HEK293 (cell line): Measurements from ENCODE around the gene AKR1A1.

Experiments
- HOXD13 ChIP-seq: sonication (generic); formaldehyde crosslinking; IDR thresholded peaks from 2 replicates; pipeline ENCODE4 v1.8.0; 2022; ENCODE audit warnings: missing genetic modification reagents, borderline replicate concordance
- INSM2 ChIP-seq: fragments of 450-650 bp; formaldehyde crosslinking; IDR thresholded peaks from 2 replicates; pipeline ENCODE4 v1.5.1; 2016; ENCODE audit warnings: missing biosample characterization, missing genetic modification characterization
- KLF17 ChIP-seq: fragments of 450-650 bp; formaldehyde crosslinking; IDR thresholded peaks from 2 replicates; pipeline ENCODE4 v1.5.1; 2016; ENCODE audit warnings: missing biosample characterization, missing genetic modification characterization
- KLF8 ChIP-seq: fragments of 450-650 bp; formaldehyde crosslinking; IDR thresholded peaks from 2 replicates; pipeline ENCODE4 v1.5.1; 2016; ENCODE audit warnings: missing biosample characterization, missing genetic modification characterization
- KLF9 ChIP-seq: fragments of 450-650 bp; formaldehyde crosslinking; IDR thresholded peaks from 2 replicates; pipeline ENCODE4 v1.5.1; 2016; ENCODE audit warnings: missing biosample characterization, missing genetic modification characterization, low read depth
- MZF1 ChIP-seq: fragments of 450-650 bp; formaldehyde crosslinking; IDR thresholded peaks from 2 replicates; pipeline ENCODE4 v1.5.1; 2017; ENCODE audit warnings: missing biosample characterization, missing genetic modification characterization, borderline replicate concordance
- PATZ1 ChIP-seq: fragments of 450-650 bp; formaldehyde crosslinking; IDR thresholded peaks from 2 replicates; pipeline ENCODE4 v1.5.1; 2016; ENCODE audit warnings: missing biosample characterization, missing genetic modification characterization
- PBX3 ChIP-seq: sonication (generic); formaldehyde crosslinking; IDR thresholded peaks from 2 replicates; pipeline ENCODE4 v1.8.1; 2022; ENCODE audit warnings: mild to moderate bottlenecking, moderate library complexity, missing genetic modification reagents
- PRDM10 ChIP-seq: fragments of 450-650 bp; formaldehyde crosslinking; IDR thresholded peaks from 2 replicates; pipeline ENCODE4 v1.5.1; 2016; ENCODE audit warnings: missing biosample characterization, missing genetic modification characterization
- SP3 ChIP-seq: fragments of 450-650 bp; formaldehyde crosslinking; IDR thresholded peaks from 2 replicates; pipeline ENCODE4 v1.5.1; 2016; ENCODE audit warnings: missing biosample characterization, missing genetic modification characterization
- TRIM28 ChIP-seq: IDR thresholded peaks from 2 replicates; pipeline ENCODE4 v1.6.1; 2011; ENCODE audit warnings: low read length, control low read depth, borderline replicate concordance
- ZBTB48 ChIP-seq: fragments of 450-650 bp; formaldehyde crosslinking; IDR thresholded peaks from 2 replicates; pipeline ENCODE4 v1.5.1; 2016; ENCODE audit warnings: missing biosample characterization, missing genetic modification characterization
- ZBTB8A ChIP-seq: fragments of 450-650 bp; formaldehyde crosslinking; IDR thresholded peaks from 2 replicates; pipeline ENCODE4 v1.5.1; 2016; ENCODE audit warnings: missing biosample characterization, missing genetic modification characterization
- ZNF292 ChIP-seq: fragments of 450-650 bp; formaldehyde crosslinking; IDR thresholded peaks from 2 replicates; pipeline ENCODE4 v1.5.1; 2016; ENCODE audit warnings: low read depth, missing biosample characterization, missing genetic modification characterization, borderline replicate concordance
- ZNF335 ChIP-seq: fragments of 450-650 bp; formaldehyde crosslinking; conservative IDR thresholded peaks from 2 replicates; pipeline ENCODE4 v1.5.1; 2016; ENCODE audit warnings: missing biosample characterization, missing genetic modification characterization
- ZNF354C ChIP-seq: fragments of 450-650 bp; formaldehyde crosslinking; IDR thresholded peaks from 2 replicates; pipeline ENCODE4 v1.5.1; 2016; ENCODE audit warnings: missing biosample characterization, missing genetic modification characterization, low read depth, borderline replicate concordance
- ZNF501 ChIP-seq: fragments of 450-650 bp; formaldehyde crosslinking; IDR thresholded peaks from 2 replicates; pipeline ENCODE4 v1.5.1; 2016; ENCODE audit warnings: missing biosample characterization, missing genetic modification characterization
- ZNF514 ChIP-seq: fragments of 450-650 bp; formaldehyde crosslinking; IDR thresholded peaks from 2 replicates; pipeline ENCODE4 v1.5.1; 2016; ENCODE audit warnings: missing biosample characterization, missing genetic modification characterization
- ZNF544 ChIP-seq: fragments of 450-650 bp; formaldehyde crosslinking; IDR thresholded peaks from 2 replicates; pipeline ENCODE4 v1.5.0; 2017; ENCODE audit warnings: missing biosample characterization, missing genetic modification characterization
- ZNF561 ChIP-seq: fragments of 450-650 bp; IDR thresholded peaks from 2 replicates; pipeline ENCODE4 v1.5.1; 2018; ENCODE audit warnings: missing biosample characterization, missing genetic modification characterization, borderline replicate concordance
- ZNF624 ChIP-seq: fragments of 450-650 bp; formaldehyde crosslinking; IDR thresholded peaks from 2 replicates; pipeline ENCODE4 v1.5.1; 2017; ENCODE audit warnings: missing biosample characterization, missing genetic modification characterization
- ZNF645 ChIP-seq: fragments of 450-650 bp; formaldehyde crosslinking; IDR thresholded peaks from 2 replicates; pipeline ENCODE4; 2016; ENCODE audit warnings: missing biosample characterization, missing genetic modification characterization
- ZNF692 ChIP-seq: fragments of 450-650 bp; formaldehyde crosslinking; IDR thresholded peaks from 2 replicates; pipeline ENCODE4 v1.5.1; 2016; ENCODE audit warnings: missing biosample characterization, missing genetic modification characterization
- ZSCAN18 ChIP-seq: fragments of 450-650 bp; formaldehyde crosslinking; IDR thresholded peaks from 2 replicates; pipeline ENCODE4 v1.5.1; 2016; ENCODE audit warnings: missing biosample characterization, missing genetic modification characterization

Gene AKR1A1

DNA sequence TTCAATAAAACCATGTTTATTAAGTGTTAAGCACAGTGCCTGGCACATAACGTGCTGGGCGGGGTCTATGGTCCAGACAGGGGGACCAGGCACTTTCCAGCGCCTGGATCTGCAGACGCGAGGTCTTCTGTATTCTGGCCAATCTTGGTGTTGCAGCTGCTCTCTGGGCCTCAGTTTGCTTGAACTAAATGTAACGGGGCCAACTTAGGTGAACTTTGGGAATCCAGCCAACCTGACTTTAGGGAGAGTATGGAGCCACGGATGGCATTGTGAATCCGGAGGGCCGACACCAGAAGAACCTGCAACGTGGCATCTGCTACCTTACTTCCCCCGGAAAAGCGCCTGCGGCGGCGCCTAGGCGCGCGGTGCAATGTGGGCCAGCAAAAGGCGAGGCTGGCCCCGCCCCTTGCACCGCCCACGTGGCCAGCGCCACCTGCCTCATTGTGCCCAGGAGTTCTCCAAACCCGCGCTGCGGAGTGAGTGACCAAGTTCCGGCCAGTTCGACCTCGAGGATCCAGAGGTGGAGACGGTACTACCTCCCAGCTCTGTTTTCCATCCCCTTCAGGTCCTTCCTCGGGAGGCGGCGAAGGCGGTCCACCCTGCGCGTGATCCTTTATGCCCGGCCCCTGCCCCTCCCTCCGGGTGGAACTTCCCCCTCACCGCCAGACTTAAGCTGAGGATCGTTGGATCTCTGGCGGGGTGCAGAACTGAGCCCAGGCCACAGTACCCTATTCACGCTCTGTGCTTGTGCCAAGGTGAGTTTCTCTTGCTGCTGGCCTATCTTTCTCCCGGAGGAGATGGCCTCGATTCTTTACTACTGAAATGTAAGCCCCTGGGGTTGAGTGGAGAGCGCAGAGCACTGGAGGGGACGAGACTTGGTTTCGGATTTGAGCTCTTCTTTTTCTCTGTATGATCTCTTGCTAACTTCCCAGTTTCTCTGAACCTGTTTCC, at the start of gene AKR1A1 (continued):
- TF ChIP-seq ZSCAN18 (tag by site-specific recombination), result no peak
- peak; percentile 79 for TF ChIP-seq PATZ1 (tag by site-specific recombination)
- TF ChIP-seq ZNF501 (tag by site-specific recombination), result peak; percentile 94
- peak; percentile 99 for TF ChIP-seq KLF8
- TF ChIP-seq ZNF514 (tag by site-specific recombination), result no peak
- peak; percentile 100 for TF ChIP-seq PRDM10
- no peak for TF ChIP-seq ZNF645
- no peak for TF ChIP-seq PBX3 (CRISPR knock-in tag)
- no peak for TF ChIP-seq ZNF292 (tag by site-specific recombination)
- no peak for TF ChIP-seq HOXD13
- no peak for TF ChIP-seq MZF1 (tag by site-specific recombination)
- no peak for TF ChIP-seq ZNF354C (tag by site-specific recombination)
- peak; percentile 68; the same call in 1 of the 2 replicates for TF ChIP-seq ZNF692
- TF ChIP-seq KLF17 (tag by site-specific recombination), result peak; percentile 67; the same call in 1 of the 2 replicates
- TF ChIP-seq KLF9 (tag by site-specific recombination), result peak; percentile 98
- no peak; the same call in 1 of the 2 replicates for TF ChIP-seq ZBTB48 (tag by site-specific recombination)
- TF ChIP-seq ZNF335 (tag by site-specific recombination), result peak; percentile 98
- TF ChIP-seq SP3 (tag by site-specific recombination), result peak; percentile 97
- TF ChIP-seq ZNF561 (tag by site-specific recombination), result 0 out of 2 replicates have a peak, but pooled peaks have one; percentile 84
- TF ChIP-seq ZBTB8A (tag by site-specific recombination), result peak; percentile 40; the same call in 1 of the 2 replicates
- TF ChIP-seq ZNF544 (tag by site-specific recombination), result no peak
- no peak for TF ChIP-seq INSM2 (tag by site-specific recombination)
- TF ChIP-seq ZNF624 (tag by site-specific recombination), result no peak
- TF ChIP-seq TRIM28, result no peak
